NCI-H345 (cell line): ENCODE measurements around the gene ACBD5.

Source experiments
- DNase-seq: peaks from one replicate; lab custom pipeline; 2025; lab: John Stamatoyannopoulos, UW

ACBD5 gene

DNA sequence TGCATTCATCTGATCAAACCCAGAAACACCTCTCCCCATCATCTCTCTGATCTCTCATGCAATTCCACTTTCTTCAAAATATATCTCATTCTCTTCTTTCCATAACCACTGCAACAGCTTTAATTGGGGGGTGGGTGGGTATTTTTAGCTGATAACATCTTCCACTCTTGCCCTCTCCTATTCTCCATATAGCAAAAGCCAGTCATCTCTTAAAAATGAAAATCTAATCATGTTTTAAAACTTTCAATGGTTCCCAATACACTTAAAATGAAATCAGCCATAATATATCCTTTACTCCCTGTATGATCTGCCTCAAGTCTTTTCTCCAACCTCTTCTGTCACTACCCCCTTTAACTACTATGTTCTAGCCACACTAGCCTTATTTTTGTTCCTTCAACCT, 87.9 kb downstream of the ACBD5 start:
- DNase-seq, result no peak

GRCh38 chr10:27150261-27150660, 90.3 kb downstream of the ACBD5 start:
- DNase-seq, result no peak

DNA sequence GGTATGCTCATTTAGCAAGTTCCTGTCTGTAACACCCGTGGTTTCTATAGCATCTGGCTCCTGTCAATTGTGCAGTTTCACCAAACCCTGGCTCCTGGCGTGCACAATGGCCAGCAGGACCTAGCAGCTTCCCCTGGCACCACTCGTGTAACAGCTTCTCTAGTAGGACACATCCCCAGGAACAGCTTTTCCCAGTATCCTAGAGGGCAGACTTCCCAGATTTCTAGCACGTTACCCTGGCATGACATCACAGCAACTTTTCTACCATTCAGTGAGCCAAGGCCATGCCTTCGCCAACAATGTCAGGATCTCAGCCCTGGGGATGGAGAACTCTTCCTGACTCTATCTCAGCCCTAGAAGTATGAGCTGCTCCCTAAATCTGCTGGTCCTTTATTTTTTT, 92.9 kb downstream of the ACBD5 start:
- no peak for DNase-seq

DNA sequence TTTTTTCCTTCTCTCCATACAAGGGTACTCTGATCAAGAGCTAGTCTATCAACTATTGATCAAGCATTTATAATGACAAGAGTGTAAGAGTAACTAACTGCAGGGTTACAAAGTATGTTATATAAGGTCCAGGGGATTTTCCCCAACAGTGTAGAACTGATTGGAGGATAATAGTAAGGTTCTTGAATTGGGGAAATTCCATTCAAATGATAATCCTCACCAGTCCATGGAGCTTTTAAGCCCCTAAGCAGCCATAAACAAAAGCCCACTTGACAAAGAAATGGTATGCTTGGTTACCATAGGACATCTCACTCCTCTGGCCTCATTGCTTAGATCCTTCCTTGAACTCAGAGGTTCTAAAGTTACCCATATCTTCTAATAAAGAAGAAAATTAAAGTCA, 94.7 kb downstream of the ACBD5 start:
- no peak for DNase-seq
